OCI-LY7 (cell line): ENCODE data around the gene DOLPP1. TPM values are rescaled to one million over a fixed set of nuclear protein-coding genes. Genes with fewer than 3 reads are reported as not detected.

Source experiments
- BruUV-seq: library from RNA; stranded (reverse); fragments of 400-500 nt; replicated peaks from 2 replicates; lab custom pipeline; 2021; lab: Mats Ljungman, UMichigan
- CTCF ChIA-PET: fragments of 300-600 bp; sonication (Branson Sonifier 250); formaldehyde crosslinking; loops from one replicate; lab custom pipeline; 2022; ENCODE audit warnings: antibody characterized with exemption; ENCODE audit not compliant: unreplicated experiment; lab: Charles Lee
- POLR2A ChIA-PET: fragments of 300-600 bp; sonication (Branson Sonifier 250); formaldehyde crosslinking; loops from one replicate; lab custom pipeline; 2022; ENCODE audit warnings: antibody characterized with exemption; lab: Charles Lee
- DNase-seq: peaks from one replicate; pipeline ENCODE4 v3.0.0-alpha.2; 2015; ENCODE audit warnings: low spot score
- H2AFZ ChIP-seq: fragments of 200-600 bp; sonication (generic), shearing (Covaris generic); 2 replicates; pipeline ENCODE4 v1.6.1; 2014; ENCODE audit warnings: mild to moderate bottlenecking, antibody characterized with exemption, low read length, moderate library complexity
- H3K27ac ChIP-seq: fragments of 200-600 bp; sonication (generic); 2 replicates; pipeline ENCODE4 v1.5.1; 2014; ENCODE audit warnings: mixed run types, low read depth, mild to moderate bottlenecking, moderate library complexity, low read length, inconsistent platforms; ENCODE audit not compliant: poor library complexity, severe bottlenecking
- H3K36me3 ChIP-seq: fragments of 200-600 bp; sonication (generic); 2 replicates; pipeline ENCODE4 v1.6.1; 2014; ENCODE audit warnings: mild to moderate bottlenecking, antibody characterized with exemption, low read length, moderate library complexity, mixed read lengths; ENCODE audit not compliant: insufficient read depth
- H3K4me1 ChIP-seq: fragments of 200-600 bp; sonication (generic); 2 replicates; pipeline ENCODE4 v1.5.1; 2014; ENCODE audit warnings: mild to moderate bottlenecking, low read length; ENCODE audit not compliant: insufficient read depth, poor library complexity, severe bottlenecking
- H3K4me2 ChIP-seq: fragments of 200-600 bp; sonication (generic); 2 replicates; pipeline ENCODE4 v1.6.1; 2014; ENCODE audit warnings: mild to moderate bottlenecking, low read length
- H3K4me3 ChIP-seq: fragments of 200-600 bp; sonication (generic); 2 replicates; pipeline ENCODE4 v1.5.1; 2014; ENCODE audit warnings: mild to moderate bottlenecking, low read depth, low read length; ENCODE audit not compliant: poor library complexity, severe bottlenecking
- H3K79me2 ChIP-seq: fragments of 200-600 bp; sonication (generic); 2 replicates; pipeline ENCODE4 v1.6.1; 2016; ENCODE audit warnings: low read depth, mild to moderate bottlenecking, low read length, moderate library complexity, mixed read lengths; ENCODE audit not compliant: insufficient read depth
- H3K9me2 ChIP-seq: fragments of 200-600 bp; sonication (generic); 2 replicates; pipeline ENCODE4 v1.6.1; 2016; ENCODE audit warnings: mild to moderate bottlenecking, low read length, mixed read lengths; ENCODE audit not compliant: insufficient read depth
- H3K9me3 ChIP-seq: fragments of 200-600 bp; sonication (generic); 2 replicates; pipeline ENCODE4 v1.6.1; 2014; ENCODE audit warnings: mild to moderate bottlenecking, mixed run types, low read length, mixed read lengths
- H4K20me1 ChIP-seq: fragments of 200-600 bp; sonication (generic); 2 replicates; pipeline ENCODE4 v1.6.1; 2014; ENCODE audit warnings: mild to moderate bottlenecking, antibody characterized with exemption, low read length, moderate library complexity, mixed read lengths; ENCODE audit not compliant: insufficient read depth
- EZH2phosphoT487 ChIP-seq: fragments of 200-600 bp; sonication (generic); IDR thresholded peaks from 2 replicates; pipeline ENCODE4 v1.6.1; 2018; ENCODE audit warnings: low read depth, borderline replicate concordance, mild to moderate bottlenecking, mixed run types, antibody characterized with exemption, low read length, moderate library complexity, mixed read lengths
- intact Hi-C: fragments of 100-400 bp; cut with micrococcal nuclease; formaldehyde crosslinking; loops from one replicate; pipeline ENCODE4 v1.10.0; 2022; ENCODE audit not compliant: unreplicated experiment
- total RNA-seq, 2 experiments: library from RNA; depleted of rRNA in 1 of 2; stranded (reverse); fragments of >200 nt in 1 of 2; shearing (Covaris generic) in 1 of 2; gene quantifications; 2 replicates each; pipeline ENCODE4 v1.2.3, GENCODE V29; 2014 to 2022
- TF ChIP-seq, protein P1 (sequence below): fragments of 200-600 bp; sonication (generic); conservative IDR thresholded peaks from 2 replicates; pipeline ENCODE4 v1.5.1; 2014; ENCODE audit warnings: mild to moderate bottlenecking, antibody characterized with exemption, low read length, moderate library complexity, mixed read lengths

The DOLPP1 gene
- total RNA-seq, 2 experiments from 2014 or later = 16.9 TPM

DNA sequence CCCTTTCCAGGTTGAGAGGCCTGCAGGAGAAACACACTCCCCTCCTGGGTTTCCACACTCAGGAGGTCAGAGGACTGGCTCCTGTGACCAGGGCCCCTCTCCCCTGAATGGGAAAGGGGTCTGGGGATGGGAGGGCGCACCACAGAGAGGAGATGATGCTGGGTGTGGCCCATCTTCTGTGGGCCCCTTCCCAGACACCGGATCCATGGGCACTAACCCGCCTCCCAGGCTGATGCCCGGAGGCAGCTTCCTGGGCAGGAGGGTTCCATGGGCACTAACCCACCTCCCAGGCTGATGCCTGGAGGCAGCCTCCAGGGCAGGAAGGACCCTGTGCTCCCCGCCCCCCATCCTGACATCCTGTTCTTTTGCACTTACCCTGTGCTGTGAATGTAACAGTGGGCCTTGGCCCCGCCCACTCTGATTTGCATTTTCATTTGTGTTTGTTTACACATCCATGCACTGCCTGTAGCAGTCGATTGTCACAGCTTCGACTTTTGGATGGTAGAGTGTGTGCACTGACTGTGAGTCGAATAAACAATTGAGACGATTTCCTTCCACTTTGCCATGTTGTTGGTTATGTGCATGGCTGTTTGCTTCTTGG, 9.3 kb upstream of the DOLPP1 start:
- BruUV-seq = TSS peak; percentile 65
- ChIA-PET POLR2A (no interaction called here), CTCF (no interaction called here)
- H2AFZ ChIP-seq = no peak overlapping the region
- no peak overlapping the region for H3K4me2 ChIP-seq
- H3K4me3 ChIP-seq = no peak overlapping the region
- intact Hi-C loops = no loop called here
- H3K36me3 ChIP-seq = peaks cover 13% of the 10 kb centered on the region; the same call in 1 of the 2 replicates
- H3K4me1 ChIP-seq = no peaks in the 10 kb centered on the region
- H3K27ac ChIP-seq = no peak overlapping the region
- no peaks in the 10 kb centered on the region for H3K9me2 ChIP-seq
- H3K79me2 ChIP-seq = no peaks in the 10 kb centered on the region
- peak; percentile 8 for DNase-seq
- H4K20me1 ChIP-seq = no peaks in the 10 kb centered on the region
- TF ChIP-seq EZH2phosphoT487 = no peak
- TF ChIP-seq, protein P1, sequence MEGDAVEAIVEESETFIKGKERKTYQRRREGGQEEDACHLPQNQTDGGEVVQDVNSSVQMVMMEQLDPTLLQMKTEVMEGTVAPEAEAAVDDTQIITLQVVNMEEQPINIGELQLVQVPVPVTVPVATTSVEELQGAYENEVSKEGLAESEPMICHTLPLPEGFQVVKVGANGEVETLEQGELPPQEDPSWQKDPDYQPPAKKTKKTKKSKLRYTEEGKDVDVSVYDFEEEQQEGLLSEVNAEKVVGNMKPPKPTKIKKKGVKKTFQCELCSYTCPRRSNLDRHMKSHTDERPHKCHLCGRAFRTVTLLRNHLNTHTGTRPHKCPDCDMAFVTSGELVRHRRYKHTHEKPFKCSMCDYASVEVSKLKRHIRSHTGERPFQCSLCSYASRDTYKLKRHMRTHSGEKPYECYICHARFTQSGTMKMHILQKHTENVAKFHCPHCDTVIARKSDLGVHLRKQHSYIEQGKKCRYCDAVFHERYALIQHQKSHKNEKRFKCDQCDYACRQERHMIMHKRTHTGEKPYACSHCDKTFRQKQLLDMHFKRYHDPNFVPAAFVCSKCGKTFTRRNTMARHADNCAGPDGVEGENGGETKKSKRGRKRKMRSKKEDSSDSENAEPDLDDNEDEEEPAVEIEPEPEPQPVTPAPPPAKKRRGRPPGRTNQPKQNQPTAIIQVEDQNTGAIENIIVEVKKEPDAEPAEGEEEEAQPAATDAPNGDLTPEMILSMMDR = no peak
- H3K9me3 ChIP-seq = no peaks in the 10 kb centered on the region

DNA sequence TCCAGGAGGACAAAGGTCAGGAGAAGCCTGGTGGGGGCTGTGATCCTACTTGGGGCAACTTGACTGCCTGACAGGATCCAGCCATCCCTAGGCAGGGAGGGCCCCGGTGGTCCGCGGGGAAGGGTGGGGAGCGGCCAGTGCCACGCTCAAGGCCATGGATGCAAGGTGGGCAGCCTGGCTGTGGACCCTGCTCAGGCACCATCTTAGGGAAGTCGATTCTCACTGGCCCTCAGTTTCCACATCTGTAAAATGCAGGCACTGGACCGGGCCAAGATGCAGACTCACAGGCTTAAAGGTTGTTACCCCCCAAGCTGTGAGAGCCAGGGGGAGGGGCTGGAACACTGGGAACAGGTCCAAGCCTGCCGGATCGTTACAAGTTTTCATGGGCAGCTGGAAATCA, 8.7 kb upstream of the DOLPP1 start:
- Histone ChIP-seq H3K79me2 (no peaks in the 10 kb centered on the region), H3K9me2 (no peaks in the 10 kb centered on the region), H2AFZ (no peak overlapping the region), H4K20me1 (no peaks in the 10 kb centered on the region), H3K36me3 (peaks cover 13% of the 10 kb centered on the region; the same call in 1 of the 2 replicates), H3K9me3 (no peaks in the 10 kb centered on the region), H3K4me2 (no peak overlapping the region), H3K27ac (no peak overlapping the region), H3K4me1 (no peaks in the 10 kb centered on the region), H3K4me3 (no peak overlapping the region)
- intact Hi-C loops = no loop called here
- ChIA-PET POLR2A (interaction anchor here (0.6 kb wide), 1 partner anchor 226 kb away, joined by 3 read pairs; no protein-coding TSS in a partner anchor), CTCF (no interaction called here)
- BruUV-seq = no TSS peak
- TF ChIP-seq EZH2phosphoT487 = no peak
- TF ChIP-seq, protein P1 = no peak
- DNase-seq = no peak

DNA sequence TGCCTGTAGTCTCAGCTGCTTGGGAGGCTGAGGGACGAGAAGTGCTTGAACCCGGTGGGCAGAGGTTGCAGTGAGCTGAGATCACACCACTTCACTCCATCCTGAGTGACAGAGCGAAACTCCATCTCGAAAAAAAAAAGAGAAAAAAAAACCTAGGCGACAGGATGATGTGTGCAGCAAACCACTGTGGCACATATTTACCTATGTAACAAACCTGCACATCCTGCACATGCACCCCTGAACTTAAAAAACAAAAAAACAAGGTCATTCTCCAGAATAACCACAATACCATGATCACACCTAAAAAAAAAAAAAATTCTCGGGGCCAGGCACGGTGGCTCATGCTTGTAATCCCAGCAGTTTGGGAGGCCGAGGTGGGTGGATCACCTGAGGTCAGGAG, 7.5 kb upstream of the DOLPP1 start:
- no peak overlapping the region for H3K27ac ChIP-seq
- TF ChIP-seq, protein P1 = no peak
- no peak overlapping the region for H3K4me2 ChIP-seq
- H3K4me3 ChIP-seq = no peak overlapping the region
- H2AFZ ChIP-seq = no peak overlapping the region
- DNase-seq = no peak
- H4K20me1 ChIP-seq = no peaks in the 10 kb centered on the region
- BruUV-seq = no TSS peak
- no peaks in the 10 kb centered on the region for H3K79me2 ChIP-seq
- H3K9me3 ChIP-seq = no peaks in the 10 kb centered on the region
- H3K4me1 ChIP-seq = no peaks in the 10 kb centered on the region
- ChIA-PET POLR2A (interaction anchor here (1.0 kb wide), 1 partner anchor 17 kb away, joined by 3 read pairs; no protein-coding TSS in a partner anchor), CTCF (no interaction called here)
- H3K36me3 ChIP-seq = peaks cover 13% of the 10 kb centered on the region; the same call in 1 of the 2 replicates
- intact Hi-C loops = no loop called here
- no peaks in the 10 kb centered on the region for H3K9me2 ChIP-seq
